Nephron progenitor cell (in vitro differentiated cells): ENCODE measurements around the gene BRSK1.

Experiments
- DNase-seq: peaks from one replicate; pipeline ENCODE4 v3.0.0; 2021
- H3K27ac Mint-ChIP-seq: 2 replicates; pipeline ENCODE4 v1.8.0; 2021; ENCODE audit warnings: mild to moderate bottlenecking, moderate library complexity, mixed read lengths
- H3K27me3 Mint-ChIP-seq: 2 replicates; pipeline ENCODE4 v1.8.0; 2021; ENCODE audit warnings: mild to moderate bottlenecking, low read depth, mixed read lengths; ENCODE audit not compliant: poor library complexity
- H3K36me3 Mint-ChIP-seq: 2 replicates; pipeline ENCODE4 v1.8.0; 2021; ENCODE audit warnings: low read depth, mixed read lengths
- H3K4me1 Mint-ChIP-seq: 2 replicates; pipeline ENCODE4 v1.8.0; 2021; ENCODE audit warnings: mixed read lengths
- H3K4me3 Mint-ChIP-seq: 2 replicates; pipeline ENCODE4 v1.8.0; 2021; ENCODE audit warnings: mild to moderate bottlenecking, moderate library complexity, mixed read lengths
- H3K9me3 Mint-ChIP-seq: 2 replicates; pipeline ENCODE4 v1.8.0; 2021; ENCODE audit warnings: mild to moderate bottlenecking, moderate library complexity, mixed read lengths
- TF ChIP-seq, protein P1 (sequence below): fragments of 200-600 bp; sonication (generic); IDR thresholded peaks from 2 replicates; pipeline ENCODE4 v1.5.0; 2021; ENCODE audit warnings: antibody characterized with exemption

Gene BRSK1

DNA sequence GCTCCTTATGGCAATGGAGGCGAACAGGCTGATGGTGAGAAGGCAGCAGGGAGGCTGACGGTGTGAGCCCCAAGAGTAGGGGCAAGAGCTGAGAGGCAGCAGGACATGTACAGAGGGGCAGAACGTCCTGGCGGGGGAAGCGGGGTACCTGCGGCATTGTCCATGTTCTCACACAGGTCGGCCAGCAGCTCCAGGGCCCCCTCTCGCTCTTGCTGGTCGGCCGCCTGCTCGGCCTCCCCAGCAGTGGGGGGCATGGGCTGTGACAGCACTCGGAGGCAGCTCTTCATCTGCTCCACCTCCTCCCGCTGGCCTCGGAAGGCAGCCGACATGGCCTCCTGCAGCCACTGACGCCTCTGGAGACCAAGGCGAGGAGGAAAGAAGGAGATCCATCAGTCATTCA, 6.3 kb upstream of the BRSK1 start:
- no peaks in the 10 kb centered on the region for H3K27me3 Mint-ChIP-seq
- peak overlapping the region; percentile 44 for H3K4me3 Mint-ChIP-seq
- no peaks in the 10 kb centered on the region for H3K9me3 Mint-ChIP-seq
- no peak overlapping the region for H3K27ac Mint-ChIP-seq
- peaks cover 25% of the 10 kb centered on the region for H3K4me1 Mint-ChIP-seq
- DNase-seq = no peak
- H3K36me3 Mint-ChIP-seq = peaks cover 2% of the 10 kb centered on the region
- TF ChIP-seq, protein P1, sequence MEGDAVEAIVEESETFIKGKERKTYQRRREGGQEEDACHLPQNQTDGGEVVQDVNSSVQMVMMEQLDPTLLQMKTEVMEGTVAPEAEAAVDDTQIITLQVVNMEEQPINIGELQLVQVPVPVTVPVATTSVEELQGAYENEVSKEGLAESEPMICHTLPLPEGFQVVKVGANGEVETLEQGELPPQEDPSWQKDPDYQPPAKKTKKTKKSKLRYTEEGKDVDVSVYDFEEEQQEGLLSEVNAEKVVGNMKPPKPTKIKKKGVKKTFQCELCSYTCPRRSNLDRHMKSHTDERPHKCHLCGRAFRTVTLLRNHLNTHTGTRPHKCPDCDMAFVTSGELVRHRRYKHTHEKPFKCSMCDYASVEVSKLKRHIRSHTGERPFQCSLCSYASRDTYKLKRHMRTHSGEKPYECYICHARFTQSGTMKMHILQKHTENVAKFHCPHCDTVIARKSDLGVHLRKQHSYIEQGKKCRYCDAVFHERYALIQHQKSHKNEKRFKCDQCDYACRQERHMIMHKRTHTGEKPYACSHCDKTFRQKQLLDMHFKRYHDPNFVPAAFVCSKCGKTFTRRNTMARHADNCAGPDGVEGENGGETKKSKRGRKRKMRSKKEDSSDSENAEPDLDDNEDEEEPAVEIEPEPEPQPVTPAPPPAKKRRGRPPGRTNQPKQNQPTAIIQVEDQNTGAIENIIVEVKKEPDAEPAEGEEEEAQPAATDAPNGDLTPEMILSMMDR = no peak

DNA sequence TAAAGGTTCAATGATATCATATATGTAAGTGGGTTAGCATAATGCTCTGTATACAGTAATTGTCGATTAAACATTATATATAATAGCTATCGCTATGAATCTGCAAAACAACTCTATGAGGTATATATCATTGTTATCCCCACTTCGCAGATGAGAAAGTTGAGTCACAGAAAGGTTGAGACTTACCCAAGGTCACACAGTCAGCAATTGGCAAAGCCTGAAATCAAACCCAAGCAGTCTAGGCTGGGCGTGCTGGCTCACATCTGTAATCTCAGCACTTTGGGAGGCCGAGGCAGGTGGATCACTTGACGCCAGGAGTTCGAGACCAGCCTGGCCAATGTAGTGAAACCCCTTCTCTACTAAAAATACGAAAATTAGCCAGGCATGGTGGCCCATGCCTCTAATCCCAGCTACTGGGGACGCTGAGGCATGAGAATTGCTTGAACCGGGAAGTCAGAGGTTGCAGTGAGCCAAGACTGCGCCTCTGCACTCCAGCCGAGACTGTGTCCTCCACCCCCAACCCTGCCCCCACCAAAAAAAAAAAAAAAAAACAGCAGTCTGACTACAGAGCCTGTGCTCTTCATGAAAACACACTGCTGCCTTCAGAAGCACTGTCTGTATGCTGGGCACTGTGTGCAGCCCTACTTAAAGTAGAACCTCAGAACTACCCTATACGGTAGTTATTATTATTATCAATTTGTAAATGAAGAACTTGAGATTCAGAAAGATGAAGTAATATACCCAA, 5.2 kb upstream of the BRSK1 start:
- no peak overlapping the region for H3K27ac Mint-ChIP-seq
- TF ChIP-seq, protein P1 = no peak
- no peaks in the 10 kb centered on the region for H3K9me3 Mint-ChIP-seq
- DNase-seq = no peak
- peak overlapping the region; percentile 98 for H3K4me3 Mint-ChIP-seq
- no peaks in the 10 kb centered on the region for H3K27me3 Mint-ChIP-seq
- H3K4me1 Mint-ChIP-seq = peaks cover 32% of the 10 kb centered on the region
- no peaks in the 10 kb centered on the region for H3K36me3 Mint-ChIP-seq

DNA sequence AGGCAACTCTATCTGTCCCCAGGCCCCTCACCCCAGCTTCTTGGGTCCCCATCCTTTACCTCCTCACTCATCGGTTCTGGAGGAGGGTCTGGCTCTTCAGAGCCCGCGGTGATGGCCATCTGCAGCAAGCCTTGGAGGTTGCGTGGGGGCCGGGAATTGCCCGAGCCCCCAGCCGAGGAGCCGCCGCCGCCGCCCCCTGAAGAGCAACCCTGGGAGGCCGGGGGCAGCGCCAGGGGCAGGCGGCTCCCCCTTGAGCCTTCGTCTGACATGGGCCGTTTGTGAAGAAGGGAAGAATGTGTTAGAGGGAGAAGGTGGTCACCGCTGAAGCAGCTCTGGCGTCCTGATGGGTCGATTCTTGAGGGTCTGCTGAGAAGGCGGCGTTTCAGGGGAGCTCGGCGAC, 4.5 kb upstream of the BRSK1 start:
- Mint-ChIP-seq H3K36me3 (no peaks in the 10 kb centered on the region), H3K4me1 (peaks cover 35% of the 10 kb centered on the region), H3K4me3 (peak overlapping the region; percentile 98), H3K27ac (peak overlapping the region; percentile 100), H3K9me3 (no peaks in the 10 kb centered on the region), H3K27me3 (no peaks in the 10 kb centered on the region)
- TF ChIP-seq, protein P1 = no peak
- no peak for DNase-seq

DNA sequence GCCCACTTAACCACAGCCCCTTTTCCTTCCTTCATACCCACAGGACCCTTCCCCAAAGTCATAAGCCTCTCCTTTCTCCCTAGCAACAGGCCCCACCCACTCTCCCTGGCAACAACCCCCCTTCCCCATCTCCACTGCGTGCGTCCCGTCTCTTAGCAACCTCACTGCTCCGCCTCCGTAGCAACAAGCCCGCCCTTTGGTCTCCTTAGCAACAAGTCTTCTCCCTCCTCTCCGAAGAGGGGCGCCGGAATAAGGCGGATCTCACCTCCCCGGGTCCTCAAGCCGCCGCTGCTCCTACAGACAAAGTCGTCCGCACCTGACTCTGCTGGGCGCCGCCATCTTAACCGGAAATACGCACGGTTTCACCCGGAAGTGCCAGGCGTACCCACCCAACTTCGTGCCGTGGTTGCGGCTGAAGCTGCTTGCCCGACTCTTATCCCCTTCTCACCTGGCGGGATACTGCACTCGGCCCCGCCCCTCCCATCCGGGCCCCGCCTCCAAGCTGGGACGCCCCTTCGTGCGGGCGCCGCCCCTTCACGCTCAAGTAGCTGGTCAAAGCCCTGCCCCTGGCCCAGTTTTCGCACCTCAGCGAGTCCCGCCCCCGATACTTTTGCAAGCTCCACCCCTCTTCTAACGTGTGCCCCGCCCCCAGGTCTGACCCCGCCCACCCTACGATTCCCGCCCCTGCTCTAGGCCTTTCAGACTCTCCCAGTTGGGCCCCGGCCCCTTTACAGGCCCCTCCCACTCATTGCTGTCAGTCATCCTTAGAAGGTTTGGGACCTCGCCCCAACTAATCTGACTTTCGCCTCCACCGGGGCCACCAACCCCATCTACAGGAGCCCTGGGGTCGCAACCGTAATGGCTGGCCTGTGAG, 3.8 kb upstream of the BRSK1 start, which contains the start of gene HSPBP1:
TSS of gene HSPBP1 (minus strand) at position 341 of the 874 bp plus-strand sequence. CDS start 502 bp downstream, outside the sequence.
- peak within 1 kb of the TSS; percentile 100 for H3K27ac Mint-ChIP-seq
- no peaks in the 10 kb centered on the region for H3K36me3 Mint-ChIP-seq
- H3K27me3 Mint-ChIP-seq = no peaks in the 10 kb centered on the region
- TF ChIP-seq, protein P1 = no peak
- H3K9me3 Mint-ChIP-seq = no peaks in the 10 kb centered on the region
- H3K4me3 Mint-ChIP-seq = peak within 1 kb of the TSS; percentile 98
- DNase-seq = peak; percentile 97
- peaks cover 35% of the 10 kb centered on the region for H3K4me1 Mint-ChIP-seq

DNA sequence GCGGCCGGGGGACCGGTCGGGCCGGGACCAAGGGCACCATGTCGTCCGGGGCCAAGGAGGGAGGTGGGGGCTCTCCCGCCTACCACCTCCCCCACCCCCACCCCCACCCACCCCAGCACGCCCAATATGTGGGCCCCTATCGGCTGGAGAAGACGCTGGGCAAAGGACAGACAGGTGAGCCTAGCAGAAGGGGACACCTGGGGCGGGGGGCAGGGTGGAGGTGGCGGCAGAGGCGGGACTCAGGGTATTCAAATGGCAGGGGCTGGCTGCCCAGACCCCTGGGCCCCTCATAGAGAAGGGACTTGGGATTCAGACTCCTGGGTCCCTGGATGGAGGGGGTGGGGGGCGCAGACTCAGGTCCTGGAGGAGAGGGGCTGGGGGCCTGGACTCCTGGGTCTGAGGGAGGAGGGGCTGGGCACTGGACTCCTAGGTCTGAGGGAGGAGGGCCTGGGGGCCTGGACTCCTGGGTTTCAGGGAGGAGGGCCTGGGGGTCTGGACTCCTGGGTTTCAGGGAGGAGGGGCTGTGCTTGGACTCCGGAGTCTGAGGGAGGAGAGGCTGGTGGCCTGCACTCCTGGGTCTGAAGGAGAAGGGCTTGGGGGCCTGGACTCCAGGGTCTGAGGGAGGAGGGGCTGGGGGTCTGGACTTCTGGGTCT, 735 bp downstream of the BRSK1 start:
- H3K27me3 Mint-ChIP-seq = no peaks in the 10 kb centered on the region
- H3K36me3 Mint-ChIP-seq = peaks cover 13% of the 10 kb centered on the region
- peaks cover 41% of the 10 kb centered on the region for H3K4me1 Mint-ChIP-seq
- H3K4me3 Mint-ChIP-seq = peak overlapping the region; percentile 84
- no peaks in the 10 kb centered on the region for H3K9me3 Mint-ChIP-seq
- H3K27ac Mint-ChIP-seq = peak overlapping the region; percentile 94
- DNase-seq = no peak
- TF ChIP-seq, protein P1 = no peak
